Measurements from ENCODE around the gene POLR2C. TPM values are rescaled to one million over a fixed set of nuclear protein-coding genes. Genes with fewer than 3 reads are reported as not detected.

POLR2C gene
- total and polyA plus RNA-seq, 10 of the 15 experiments (the other 5 are each of a cell fraction or from before 2014, with no cell fraction given): 26.9 to 93.0 (median 57.8) TPM

DNA sequence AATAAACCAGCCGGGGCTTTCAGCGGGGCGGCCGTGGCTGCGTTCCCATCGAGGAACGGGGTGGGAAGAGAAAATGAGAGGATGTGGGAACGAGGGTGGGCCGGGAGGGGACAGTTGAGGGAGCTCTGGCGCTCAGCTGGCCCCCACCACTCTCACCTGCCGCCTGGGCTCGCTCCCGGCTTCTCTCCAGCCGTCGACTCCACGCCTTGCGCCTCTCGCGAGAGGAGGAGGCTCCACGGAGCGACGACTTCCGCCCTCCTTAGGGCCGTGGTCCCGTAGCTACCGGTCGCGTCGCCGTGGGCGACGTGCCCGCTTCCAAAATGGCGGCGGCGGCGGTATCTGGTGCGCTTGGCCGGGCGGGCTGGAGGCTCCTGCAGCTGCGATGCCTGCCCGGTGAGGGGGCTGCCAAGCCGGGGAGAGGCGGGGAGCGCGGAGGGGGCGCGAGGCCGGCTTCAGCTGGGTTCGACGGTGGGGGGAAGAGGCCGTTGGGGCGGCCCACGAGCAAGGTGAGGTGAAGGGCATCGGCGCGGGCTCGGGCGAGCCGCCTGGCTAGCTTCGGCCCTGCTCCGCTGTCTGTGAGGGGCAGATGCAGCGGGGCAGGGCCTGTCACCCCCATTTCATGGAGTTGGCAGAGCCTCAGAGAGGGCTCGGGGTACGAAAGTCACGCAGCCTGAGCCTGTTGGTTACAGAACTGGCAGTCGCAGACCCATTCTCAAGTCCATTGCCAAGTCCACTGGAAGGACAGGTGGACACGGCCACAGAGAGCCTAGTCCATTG, 15.1 kb upstream of the POLR2C start, which contains the start of the genes CIAPIN1 and COQ9:
CIAPIN1 (minus strand) TSS at position 200 of the 777 bp plus-strand sequence. CDS start 6,457 bp downstream, outside the sequence.
COQ9 (plus strand) TSS at position 294 of the 777 bp plus-strand sequence; CDS start at position 321, 27 bp downstream.
- FAIRE-seq (peak; percentile 84), ATAC-seq (peak; percentile 99), DNase-seq (ENCODE audit: low read depth, low spot score) (peak; percentile 74)
- ChIA-PET POLR2A (interaction anchor here (0.6 to 2.0 kb wide), 18 partner anchors 8 to 262 kb away, joined by 3 to 14 read pairs (median 4); partner anchors contain the start of genes POLR2C, PSME3IP1 and RSPRY1), CTCF (interaction anchor here (0.8 to 6.5 kb wide), 13 partner anchors 10 to 147 kb away, joined by 3 to 42 read pairs (median 3); partner anchors contain the start of gene POLR2C), RAD21 (ENCODE audit: unreplicated experiment) (interaction anchor here (0.5 to 2.2 kb wide), 13 partner anchors 10 to 709 kb away, joined by 3 to 9 read pairs (median 4); partner anchors contain the start of genes DOK4 and POLR2C), SMC1A (ENCODE audit: uncharacterized antibody, unreplicated experiment) (interaction anchor here (0.6 to 1.8 kb wide), 11 partner anchors 9 to 289 kb away, joined by 3 to 8 read pairs (median 3); partner anchors contain the start of gene ADGRG5)
- peak within 1 kb of the TSS; percentile 88 for H3K27ac ChIP-seq (ENCODE audit: control insufficient read depth, insufficient read depth)
- no peaks in the 10 kb centered on the region for H3K27me3 ChIP-seq (replicated peaks in 1 of 2; ENCODE audit: control insufficient read depth in 2 of 2, insufficient read depth in 2 of 2, low read length in 1 of 2)
- no peaks in the 10 kb centered on the region for H4K20me1 ChIP-seq (ENCODE audit: control insufficient read depth, insufficient read depth)
- intact Hi-C loops (cut with micrococcal nuclease; ENCODE audit: unreplicated experiment): loop anchor here (10.0 kb wide), 1 partner anchor 677 kb away; the partner anchor contains the start of gene CFAP20
- in situ Hi-C loops (cut with MboI): no loop called here
- 1% methylated on average over 53 of the region's 68 CpGs for WGBS (ENCODE audit: insufficient coverage, insufficient replicate concordance, low lambda C conversion rate, missing lambda C conversion rate)
- H3K36me3 ChIP-seq (ENCODE audit: control insufficient read depth in 2 of 2, insufficient read depth in 2 of 2, low read length in 1 of 2): peaks cover 0 to 2% of the 10 kb centered on the region in 2 experiments; a peak in 3 of 4 replicates
- peak within 1 kb of the TSS; percentile 91 for H2AFZ ChIP-seq (ENCODE audit: control insufficient read depth, low read depth, low read length)
- H3K4me1 ChIP-seq (ENCODE audit: control insufficient read depth, insufficient read depth, low read length): peaks cover 6% of the 10 kb centered on the region; the same call in 1 of the 2 replicates
- H3K9me3 ChIP-seq (replicated peaks; ENCODE audit: control insufficient read depth, insufficient read depth, low read length): no peaks in the 10 kb centered on the region
- peak within 1 kb of the TSS; percentile 97 for H3K4me3 ChIP-seq
- TSS peak; percentile 81 for BruUV-seq (replicated peaks)
- H3K9ac ChIP-seq (ENCODE audit: control insufficient read depth, insufficient read depth, low read length): peak within 1 kb of the TSS; percentile 98
- H3K4me2 ChIP-seq (ENCODE audit: control insufficient read depth, insufficient read depth): peak within 1 kb of the TSS; percentile 91
- H3K79me2 ChIP-seq (ENCODE audit: control insufficient read depth, insufficient read depth, low read length): peaks cover 40% of the 10 kb centered on the region
- TF ChIP-seq, protein P1, sequence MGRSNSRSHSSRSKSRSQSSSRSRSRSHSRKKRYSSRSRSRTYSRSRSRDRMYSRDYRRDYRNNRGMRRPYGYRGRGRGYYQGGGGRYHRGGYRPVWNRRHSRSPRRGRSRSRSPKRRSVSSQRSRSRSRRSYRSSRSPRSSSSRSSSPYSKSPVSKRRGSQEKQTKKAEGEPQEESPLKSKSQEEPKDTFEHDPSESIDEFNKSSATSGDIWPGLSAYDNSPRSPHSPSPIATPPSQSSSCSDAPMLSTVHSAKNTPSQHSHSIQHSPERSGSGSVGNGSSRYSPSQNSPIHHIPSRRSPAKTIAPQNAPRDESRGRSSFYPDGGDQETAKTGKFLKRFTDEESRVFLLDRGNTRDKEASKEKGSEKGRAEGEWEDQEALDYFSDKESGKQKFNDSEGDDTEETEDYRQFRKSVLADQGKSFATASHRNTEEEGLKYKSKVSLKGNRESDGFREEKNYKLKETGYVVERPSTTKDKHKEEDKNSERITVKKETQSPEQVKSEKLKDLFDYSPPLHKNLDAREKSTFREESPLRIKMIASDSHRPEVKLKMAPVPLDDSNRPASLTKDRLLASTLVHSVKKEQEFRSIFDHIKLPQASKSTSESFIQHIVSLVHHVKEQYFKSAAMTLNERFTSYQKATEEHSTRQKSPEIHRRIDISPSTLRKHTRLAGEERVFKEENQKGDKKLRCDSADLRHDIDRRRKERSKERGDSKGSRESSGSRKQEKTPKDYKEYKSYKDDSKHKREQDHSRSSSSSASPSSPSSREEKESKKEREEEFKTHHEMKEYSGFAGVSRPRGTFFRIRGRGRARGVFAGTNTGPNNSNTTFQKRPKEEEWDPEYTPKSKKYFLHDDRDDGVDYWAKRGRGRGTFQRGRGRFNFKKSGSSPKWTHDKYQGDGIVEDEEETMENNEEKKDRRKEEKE (IDR thresholded peaks at IDR 0.05): no peak
- TF ChIP-seq SMC3 (IDR thresholded peaks at IDR 0.05; ENCODE audit: borderline replicate concordance, low read length) (no peak), TCF12 (IDR thresholded peaks at IDR 0.05; ENCODE audit: low read depth, low read length) (0 out of 2 replicates have a peak, but pooled peaks have one; percentile 47), SUZ12 (IDR thresholded peaks at IDR 0.05; ENCODE audit: unreplicated experiment) (no peak), CREB1 (IDR thresholded peaks at IDR 0.05; ENCODE audit: low read depth) (peak; percentile 95), NR2C2 (IDR thresholded peaks at IDR 0.05; ENCODE audit: borderline replicate concordance, control insufficient read depth, insufficient read length, low read depth) (no peak), BHLHE40 (IDR thresholded peaks at IDR 0.05; ENCODE audit: borderline replicate concordance in 1 of 2, low read depth in 2 of 2, low read length in 1 of 2) (peak; percentile 2 to 60; a peak in 2 of 4 replicates), BACH1 (IDR thresholded peaks at IDR 0.05; ENCODE audit: borderline replicate concordance) (peak; percentile 66; the same call in 1 of the 2 replicates), PML (IDR thresholded peaks at IDR 0.05; ENCODE audit: low read length) (peak; percentile 78; the same call in 1 of the 2 replicates)
- TF ChIP-seq, protein P2, sequence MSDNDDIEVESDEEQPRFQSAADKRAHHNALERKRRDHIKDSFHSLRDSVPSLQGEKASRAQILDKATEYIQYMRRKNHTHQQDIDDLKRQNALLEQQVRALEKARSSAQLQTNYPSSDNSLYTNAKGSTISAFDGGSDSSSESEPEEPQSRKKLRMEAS (IDR thresholded peaks at IDR 0.05; ENCODE audit: low read depth, low read length): peak; percentile 82
- TF ChIP-seq, protein P3, sequence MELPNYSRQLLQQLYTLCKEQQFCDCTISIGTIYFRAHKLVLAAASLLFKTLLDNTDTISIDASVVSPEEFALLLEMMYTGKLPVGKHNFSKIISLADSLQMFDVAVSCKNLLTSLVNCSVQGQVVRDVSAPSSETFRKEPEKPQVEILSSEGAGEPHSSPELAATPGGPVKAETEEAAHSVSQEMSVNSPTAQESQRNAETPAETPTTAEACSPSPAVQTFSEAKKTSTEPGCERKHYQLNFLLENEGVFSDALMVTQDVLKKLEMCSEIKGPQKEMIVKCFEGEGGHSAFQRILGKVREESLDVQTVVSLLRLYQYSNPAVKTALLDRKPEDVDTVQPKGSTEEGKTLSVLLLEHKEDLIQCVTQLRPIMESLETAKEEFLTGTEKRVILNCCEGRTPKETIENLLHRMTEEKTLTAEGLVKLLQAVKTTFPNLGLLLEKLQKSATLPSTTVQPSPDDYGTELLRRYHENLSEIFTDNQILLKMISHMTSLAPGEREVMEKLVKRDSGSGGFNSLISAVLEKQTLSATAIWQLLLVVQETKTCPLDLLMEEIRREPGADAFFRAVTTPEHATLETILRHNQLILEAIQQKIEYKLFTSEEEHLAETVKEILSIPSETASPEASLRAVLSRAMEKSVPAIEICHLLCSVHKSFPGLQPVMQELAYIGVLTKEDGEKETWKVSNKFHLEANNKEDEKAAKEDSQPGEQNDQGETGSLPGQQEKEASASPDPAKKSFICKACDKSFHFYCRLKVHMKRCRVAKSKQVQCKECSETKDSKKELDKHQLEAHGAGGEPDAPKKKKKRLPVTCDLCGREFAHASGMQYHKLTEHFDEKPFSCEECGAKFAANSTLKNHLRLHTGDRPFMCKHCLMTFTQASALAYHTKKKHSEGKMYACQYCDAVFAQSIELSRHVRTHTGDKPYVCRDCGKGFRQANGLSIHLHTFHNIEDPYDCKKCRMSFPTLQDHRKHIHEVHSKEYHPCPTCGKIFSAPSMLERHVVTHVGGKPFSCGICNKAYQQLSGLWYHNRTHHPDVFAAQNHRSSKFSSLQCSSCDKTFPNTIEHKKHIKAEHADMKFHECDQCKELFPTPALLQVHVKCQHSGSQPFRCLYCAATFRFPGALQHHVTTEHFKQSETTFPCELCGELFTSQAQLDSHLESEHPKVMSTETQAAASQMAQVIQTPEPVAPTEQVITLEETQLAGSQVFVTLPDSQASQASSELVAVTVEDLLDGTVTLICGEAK (IDR thresholded peaks at IDR 0.05; ENCODE audit: borderline replicate concordance): peak; percentile 82
- TF ChIP-seq, protein P4, sequence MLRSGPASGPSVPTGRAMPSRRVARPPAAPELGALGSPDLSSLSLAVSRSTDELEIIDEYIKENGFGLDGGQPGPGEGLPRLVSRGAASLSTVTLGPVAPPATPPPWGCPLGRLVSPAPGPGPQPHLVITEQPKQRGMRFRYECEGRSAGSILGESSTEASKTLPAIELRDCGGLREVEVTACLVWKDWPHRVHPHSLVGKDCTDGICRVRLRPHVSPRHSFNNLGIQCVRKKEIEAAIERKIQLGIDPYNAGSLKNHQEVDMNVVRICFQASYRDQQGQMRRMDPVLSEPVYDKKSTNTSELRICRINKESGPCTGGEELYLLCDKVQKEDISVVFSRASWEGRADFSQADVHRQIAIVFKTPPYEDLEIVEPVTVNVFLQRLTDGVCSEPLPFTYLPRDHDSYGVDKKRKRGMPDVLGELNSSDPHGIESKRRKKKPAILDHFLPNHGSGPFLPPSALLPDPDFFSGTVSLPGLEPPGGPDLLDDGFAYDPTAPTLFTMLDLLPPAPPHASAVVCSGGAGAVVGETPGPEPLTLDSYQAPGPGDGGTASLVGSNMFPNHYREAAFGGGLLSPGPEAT (IDR thresholded peaks at IDR 0.05; ENCODE audit: low read depth): peak; percentile 56
